ENCODE measurements around the gene BCAS3. TPM values are rescaled to one million over a fixed set of nuclear protein-coding genes. Genes with fewer than 3 reads are reported as not detected.

Gene BCAS3
- total and polyA plus RNA-seq, 2 experiments from 2014 or later: 18.0 to 20.2 TPM

- Histone ChIP-seq H3K4me3 (no peak overlapping the region), H3K36me3 (ENCODE audit: low read depth) (no peaks in the 10 kb centered on the region), H3K79me2 (ENCODE audit: insufficient read depth) (no peaks in the 10 kb centered on the region), H3F3A (ENCODE audit: insufficient read depth) (no peaks in the 10 kb centered on the region), H3K9me2 (ENCODE audit: insufficient read depth) (no peaks in the 10 kb centered on the region), H3K4me2 (ENCODE audit: unreplicated experiment) (no peak overlapping the region), H4K20me1 (ENCODE audit: insufficient read depth) (no peaks in the 10 kb centered on the region), H2AFZ (no peak overlapping the region), H3K4me1 (ENCODE audit: insufficient read depth) (no peaks in the 10 kb centered on the region), H3K27ac (no peak overlapping the region), H3K9ac (no peak overlapping the region), H3K27me3 (replicated peaks; ENCODE audit: insufficient read depth) (no peaks in the 10 kb centered on the region), H3K9me3 (ENCODE audit: low read depth) (no peaks in the 10 kb centered on the region)
- no peak for DNase-seq
- TF ChIP-seq EZH2phosphoT487 (IDR thresholded peaks at IDR 0.05; ENCODE audit: insufficient read depth, low read depth): no peak
- TF ChIP-seq EZH2 (IDR thresholded peaks at IDR 0.05; ENCODE audit: insufficient read depth, poor library complexity, severe bottlenecking): no peak
- in situ Hi-C loops (cut with MboI): no loop called here
Measured at GRCh38 chr17:60832631-60833030, 155.0 kb downstream of the BCAS3 start.

DNA sequence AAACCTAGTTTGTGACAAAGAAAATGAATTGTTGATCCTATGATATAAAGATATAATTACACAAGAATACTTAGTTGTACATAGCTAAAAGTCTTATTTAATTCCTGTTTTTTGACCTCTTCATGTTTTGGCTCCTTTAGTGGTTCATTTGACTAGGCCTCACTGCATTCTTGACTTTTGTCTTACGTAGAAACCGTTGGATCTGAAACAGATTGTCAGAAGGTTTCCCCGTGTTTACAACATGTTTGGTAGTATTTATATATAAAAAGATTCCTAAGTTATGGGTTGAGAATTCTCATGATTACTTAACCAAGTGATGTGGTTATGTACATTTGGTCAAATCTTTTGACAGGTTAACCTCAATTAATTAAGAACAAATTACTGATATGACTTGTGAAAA, 162.8 kb downstream of the BCAS3 start:
- no peaks in the 10 kb centered on the region for H3K9me3 ChIP-seq (ENCODE audit: low read depth)
- TF ChIP-seq EZH2phosphoT487 (IDR thresholded peaks at IDR 0.05; ENCODE audit: insufficient read depth, low read depth) (no peak), EZH2 (IDR thresholded peaks at IDR 0.05; ENCODE audit: insufficient read depth, poor library complexity, severe bottlenecking) (no peak)
- no peak overlapping the region for H3K9ac ChIP-seq
- H3K27me3 ChIP-seq (replicated peaks; ENCODE audit: insufficient read depth): no peaks in the 10 kb centered on the region
- H3K4me1 ChIP-seq (ENCODE audit: insufficient read depth): no peaks in the 10 kb centered on the region
- no peak for DNase-seq
- in situ Hi-C loops (cut with MboI): no loop called here
- H3K4me2 ChIP-seq (ENCODE audit: unreplicated experiment): no peak overlapping the region
- no peak overlapping the region for H3K27ac ChIP-seq
- 73 to 77% methylated on average over 3 of the region's 3 CpGs for WGBS, 2 experiments (ENCODE audit: low coverage in 1 of 2, low lambda C conversion rate in 2 of 2, missing lambda C conversion rate in 2 of 2)
- no peaks in the 10 kb centered on the region for H3K79me2 ChIP-seq (ENCODE audit: insufficient read depth)
- no peaks in the 10 kb centered on the region for H3K36me3 ChIP-seq (ENCODE audit: low read depth)
- no peaks in the 10 kb centered on the region for H3F3A ChIP-seq (ENCODE audit: insufficient read depth)
- H3K9me2 ChIP-seq (ENCODE audit: insufficient read depth): no peaks in the 10 kb centered on the region
- no peak overlapping the region for H2AFZ ChIP-seq
- no peak overlapping the region for H3K4me3 ChIP-seq
- H4K20me1 ChIP-seq (ENCODE audit: insufficient read depth): no peaks in the 10 kb centered on the region

DNA sequence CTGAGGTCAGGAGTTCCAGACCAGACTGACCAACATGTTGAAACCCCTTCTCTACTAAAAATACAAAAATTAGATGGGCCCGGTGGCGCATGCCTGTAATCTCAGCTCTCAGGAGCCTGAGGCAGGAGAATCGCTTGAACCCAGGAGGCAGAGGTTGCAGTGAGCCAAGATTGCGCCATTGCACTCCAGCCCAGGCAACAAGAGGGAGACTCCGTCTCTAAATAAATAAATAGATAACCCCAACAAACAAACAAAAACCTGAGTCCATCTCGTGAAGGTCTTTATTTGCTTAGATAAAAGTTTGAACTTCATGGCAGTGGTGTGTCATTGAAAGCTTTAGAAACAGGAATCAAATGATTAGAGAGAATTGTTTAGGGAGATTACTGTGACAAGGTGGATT, 167.4 kb downstream of the BCAS3 start:
- WGBS, 2 experiments (ENCODE audit: low coverage in 1 of 2, low lambda C conversion rate in 2 of 2, missing lambda C conversion rate in 2 of 2): 92 to 94% methylated on average over 6 of the region's 6 CpGs
- Histone ChIP-seq H3K36me3 (ENCODE audit: low read depth) (no peaks in the 10 kb centered on the region), H4K20me1 (ENCODE audit: insufficient read depth) (no peaks in the 10 kb centered on the region), H2AFZ (no peak overlapping the region), H3K79me2 (ENCODE audit: insufficient read depth) (no peaks in the 10 kb centered on the region), H3K4me3 (no peak overlapping the region), H3K9ac (no peak overlapping the region), H3K9me2 (ENCODE audit: insufficient read depth) (no peaks in the 10 kb centered on the region), H3K9me3 (ENCODE audit: low read depth) (no peaks in the 10 kb centered on the region), H3K4me2 (ENCODE audit: unreplicated experiment) (no peak overlapping the region), H3K27ac (no peak overlapping the region), H3K4me1 (ENCODE audit: insufficient read depth) (no peaks in the 10 kb centered on the region), H3K27me3 (replicated peaks; ENCODE audit: insufficient read depth) (no peaks in the 10 kb centered on the region), H3F3A (ENCODE audit: insufficient read depth) (no peaks in the 10 kb centered on the region)
- in situ Hi-C loops (cut with MboI): no loop called here
- DNase-seq: no peak
- TF ChIP-seq EZH2 (IDR thresholded peaks at IDR 0.05; ENCODE audit: insufficient read depth, poor library complexity, severe bottlenecking) (no peak), EZH2phosphoT487 (IDR thresholded peaks at IDR 0.05; ENCODE audit: insufficient read depth, low read depth) (no peak)

GRCh38 chr17:60846175-60846574, 168.5 kb downstream of the BCAS3 start:
- no peak overlapping the region for H3K27ac ChIP-seq
- no peaks in the 10 kb centered on the region for H3K27me3 ChIP-seq (replicated peaks; ENCODE audit: insufficient read depth)
- H3K4me3 ChIP-seq: no peak overlapping the region
- DNase-seq: no peak
- no peak overlapping the region for H3K4me2 ChIP-seq (ENCODE audit: unreplicated experiment)
- no peaks in the 10 kb centered on the region for H3K36me3 ChIP-seq (ENCODE audit: low read depth)
- in situ Hi-C loops (cut with MboI): no loop called here
- no peak overlapping the region for H2AFZ ChIP-seq
- no peak overlapping the region for H3K9ac ChIP-seq
- TF ChIP-seq EZH2 (IDR thresholded peaks at IDR 0.05; ENCODE audit: insufficient read depth, poor library complexity, severe bottlenecking) (no peak), EZH2phosphoT487 (IDR thresholded peaks at IDR 0.05; ENCODE audit: insufficient read depth, low read depth) (no peak)
- no peaks in the 10 kb centered on the region for H3K79me2 ChIP-seq (ENCODE audit: insufficient read depth)
- H3K4me1 ChIP-seq (ENCODE audit: insufficient read depth): no peaks in the 10 kb centered on the region
- H3F3A ChIP-seq (ENCODE audit: insufficient read depth): no peaks in the 10 kb centered on the region
- no peaks in the 10 kb centered on the region for H3K9me3 ChIP-seq (ENCODE audit: low read depth)
- no peaks in the 10 kb centered on the region for H4K20me1 ChIP-seq (ENCODE audit: insufficient read depth)
- 83 to 97% methylated on average over 1 of the region's 1 CpG for WGBS, 2 experiments (ENCODE audit: low coverage in 1 of 2, low lambda C conversion rate in 2 of 2, missing lambda C conversion rate in 2 of 2)
- no peaks in the 10 kb centered on the region for H3K9me2 ChIP-seq (ENCODE audit: insufficient read depth)

- Histone ChIP-seq H3K4me3 (no peak overlapping the region), H3K9ac (no peak overlapping the region), H3K27me3 (replicated peaks; ENCODE audit: insufficient read depth) (no peaks in the 10 kb centered on the region), H3K36me3 (ENCODE audit: low read depth) (no peaks in the 10 kb centered on the region), H3K9me3 (ENCODE audit: low read depth) (no peaks in the 10 kb centered on the region), H3K27ac (no peak overlapping the region), H3K4me2 (ENCODE audit: unreplicated experiment) (no peak overlapping the region), H3F3A (ENCODE audit: insufficient read depth) (no peaks in the 10 kb centered on the region), H3K9me2 (ENCODE audit: insufficient read depth) (no peaks in the 10 kb centered on the region), H3K4me1 (ENCODE audit: insufficient read depth) (no peaks in the 10 kb centered on the region), H2AFZ (no peak overlapping the region), H4K20me1 (ENCODE audit: insufficient read depth) (no peaks in the 10 kb centered on the region), H3K79me2 (ENCODE audit: insufficient read depth) (no peaks in the 10 kb centered on the region)
- in situ Hi-C loops (cut with MboI): no loop called here
- TF ChIP-seq EZH2phosphoT487 (IDR thresholded peaks at IDR 0.05; ENCODE audit: insufficient read depth, low read depth): no peak
- no peak for TF ChIP-seq EZH2 (IDR thresholded peaks at IDR 0.05; ENCODE audit: insufficient read depth, poor library complexity, severe bottlenecking)
- WGBS, 2 experiments (ENCODE audit: low coverage in 1 of 2, low lambda C conversion rate in 2 of 2, missing lambda C conversion rate in 2 of 2): 72 to 74% methylated on average over 17 of the region's 17 CpGs
- no peak for DNase-seq
Measured at GRCh38 chr17:60851181-60851580, 173.5 kb downstream of the BCAS3 start.
